Kidney epithelial cell (primary cell): ENCODE measurements around the gene KBTBD4. TPM values are rescaled to one million over a fixed set of nuclear protein-coding genes. Genes with fewer than 3 reads are reported as not detected.
"Not testable (repeated sequence)": the region's sequence is repeated elsewhere in the genome, so short reads cannot be mapped to it uniquely, and the experiment has no call there.

Experiments
- DNase-seq: peaks from one replicate; pipeline ENCODE4 v3.0.0-alpha.2; 2010; ENCODE audit warnings: low read depth
- H3K27me3 ChIP-seq: 2 replicates; pipeline ENCODE4 v1.6.0; 2011; ENCODE audit warnings: low read length; ENCODE audit not compliant: control insufficient read depth, insufficient read depth
- H3K36me3 ChIP-seq: 2 replicates; pipeline ENCODE4 v1.5.1; 2011; ENCODE audit warnings: low read length; ENCODE audit not compliant: control insufficient read depth, insufficient read depth
- H3K4me3 ChIP-seq: 2 replicates; pipeline ENCODE4 v1.5.1; 2011; ENCODE audit warnings: low read depth, mild to moderate bottlenecking, control low read depth, low read length
- total RNA-seq: library from RNA; depleted of rRNA; stranded (reverse); fragments of >200 nt; gene quantifications from 2 replicates; pipeline ENCODE4 v1.2.3, GENCODE V29; 2015
- TF ChIP-seq, protein P1 (sequence below): IDR thresholded peaks from 2 replicates; pipeline ENCODE4 v1.5.1; 2011; ENCODE audit warnings: mild to moderate bottlenecking, moderate library complexity, low read length, control low read depth, inconsistent platforms; ENCODE audit not compliant: insufficient read depth, poor library complexity, severe bottlenecking

Gene KBTBD4
- total RNA-seq, 1 donor from 2014 or later, result 19.6 TPM

DNA sequence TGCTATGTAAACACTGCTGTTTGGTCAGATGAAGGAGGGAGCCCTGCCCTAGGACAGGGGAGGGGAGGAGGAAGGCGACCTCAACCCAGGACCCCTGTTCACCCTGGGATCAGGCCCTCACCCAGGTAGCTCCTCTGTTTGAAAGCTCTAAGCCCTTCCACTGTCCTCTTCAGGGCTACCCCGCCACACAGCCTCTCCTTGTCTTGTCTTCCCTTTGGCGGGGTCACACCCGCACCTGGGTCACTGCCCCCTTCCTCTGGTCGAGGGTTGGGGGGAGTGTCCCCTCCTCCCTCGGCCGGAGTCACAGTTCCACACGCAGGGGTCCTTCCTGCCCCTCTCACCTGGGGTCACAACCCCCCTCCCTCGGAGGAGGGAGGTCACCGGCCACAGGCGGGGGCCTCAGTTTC is 13.8 kb downstream of the KBTBD4 start:
- TF ChIP-seq, protein P1, sequence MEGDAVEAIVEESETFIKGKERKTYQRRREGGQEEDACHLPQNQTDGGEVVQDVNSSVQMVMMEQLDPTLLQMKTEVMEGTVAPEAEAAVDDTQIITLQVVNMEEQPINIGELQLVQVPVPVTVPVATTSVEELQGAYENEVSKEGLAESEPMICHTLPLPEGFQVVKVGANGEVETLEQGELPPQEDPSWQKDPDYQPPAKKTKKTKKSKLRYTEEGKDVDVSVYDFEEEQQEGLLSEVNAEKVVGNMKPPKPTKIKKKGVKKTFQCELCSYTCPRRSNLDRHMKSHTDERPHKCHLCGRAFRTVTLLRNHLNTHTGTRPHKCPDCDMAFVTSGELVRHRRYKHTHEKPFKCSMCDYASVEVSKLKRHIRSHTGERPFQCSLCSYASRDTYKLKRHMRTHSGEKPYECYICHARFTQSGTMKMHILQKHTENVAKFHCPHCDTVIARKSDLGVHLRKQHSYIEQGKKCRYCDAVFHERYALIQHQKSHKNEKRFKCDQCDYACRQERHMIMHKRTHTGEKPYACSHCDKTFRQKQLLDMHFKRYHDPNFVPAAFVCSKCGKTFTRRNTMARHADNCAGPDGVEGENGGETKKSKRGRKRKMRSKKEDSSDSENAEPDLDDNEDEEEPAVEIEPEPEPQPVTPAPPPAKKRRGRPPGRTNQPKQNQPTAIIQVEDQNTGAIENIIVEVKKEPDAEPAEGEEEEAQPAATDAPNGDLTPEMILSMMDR, result no peak
- DNase-seq, result no peak
- H3K27me3 ChIP-seq, result no peaks in the 10 kb centered on the region
- H3K36me3 ChIP-seq, result no peaks in the 10 kb centered on the region
- H3K4me3 ChIP-seq, result peak overlapping the region; percentile 75

DNA sequence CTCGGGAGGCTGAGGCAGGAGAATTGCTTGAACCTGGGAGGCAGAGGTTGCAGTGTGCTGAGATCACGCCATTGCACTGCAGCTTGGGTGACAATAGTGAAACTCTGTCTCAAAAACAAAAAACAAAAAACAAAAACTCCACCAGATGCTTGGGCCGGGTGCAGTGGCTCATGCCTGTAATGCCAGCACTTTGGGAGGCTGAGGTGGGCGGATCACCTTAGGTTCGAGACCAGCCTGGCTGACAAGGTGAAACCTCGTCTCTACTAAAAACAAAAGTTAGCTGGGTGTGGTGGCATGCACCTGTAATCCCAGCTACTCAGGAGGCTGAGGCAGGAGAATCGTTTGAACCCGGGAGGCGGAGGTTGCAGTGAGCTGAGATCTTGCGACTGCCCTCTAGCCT is 14.4 kb downstream of the KBTBD4 start:
- not testable (repeated sequence) for H3K4me3 ChIP-seq, DNase-seq, H3K36me3 ChIP-seq, H3K27me3 ChIP-seq

DNA sequence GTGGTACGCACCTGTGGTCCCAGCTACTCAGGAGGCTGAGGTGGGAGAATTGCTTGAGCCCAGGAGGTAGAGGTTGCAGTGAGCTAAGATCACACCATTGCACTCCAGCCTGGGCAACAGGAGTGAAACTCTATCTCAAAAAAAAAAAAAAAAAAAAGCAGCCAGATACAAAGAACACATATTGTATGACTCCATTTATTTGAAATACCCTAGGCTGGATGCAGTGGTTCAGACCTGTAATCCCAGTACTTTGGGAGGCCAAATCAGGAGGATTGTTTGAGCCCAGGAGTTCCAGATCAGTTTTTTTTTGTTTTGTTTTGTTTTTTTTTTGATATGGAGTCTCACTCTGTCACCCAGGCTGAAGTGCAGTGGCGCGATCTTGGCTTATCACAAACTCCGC is 16.4 kb downstream of the KBTBD4 start:
- not testable (repeated sequence) for H3K4me3 ChIP-seq, DNase-seq, H3K27me3 ChIP-seq, H3K36me3 ChIP-seq

DNA sequence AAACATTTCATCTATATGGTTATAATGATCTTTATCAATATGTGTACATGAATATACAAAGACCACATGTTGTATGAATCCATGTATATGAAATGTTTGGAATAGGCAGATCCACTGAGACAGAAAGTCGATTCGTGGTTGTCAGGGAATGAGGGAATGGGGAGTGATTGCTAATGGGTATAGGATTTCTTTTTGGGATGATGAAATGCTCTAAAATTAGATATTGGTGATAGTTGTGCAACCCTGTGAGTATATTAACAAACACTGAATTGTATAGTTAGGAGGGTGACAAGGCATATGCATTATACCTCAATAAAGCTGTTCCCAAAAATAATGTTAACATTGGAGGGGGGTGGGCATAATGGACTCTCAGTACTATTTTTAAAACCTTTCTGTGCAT is 18.3 kb downstream of the KBTBD4 start:
- Histone ChIP-seq H3K27me3 (no peaks in the 10 kb centered on the region), H3K4me3 (no peak overlapping the region), H3K36me3 (no peaks in the 10 kb centered on the region)
- TF ChIP-seq, protein P1, result no peak
- DNase-seq, result no peak

DNA sequence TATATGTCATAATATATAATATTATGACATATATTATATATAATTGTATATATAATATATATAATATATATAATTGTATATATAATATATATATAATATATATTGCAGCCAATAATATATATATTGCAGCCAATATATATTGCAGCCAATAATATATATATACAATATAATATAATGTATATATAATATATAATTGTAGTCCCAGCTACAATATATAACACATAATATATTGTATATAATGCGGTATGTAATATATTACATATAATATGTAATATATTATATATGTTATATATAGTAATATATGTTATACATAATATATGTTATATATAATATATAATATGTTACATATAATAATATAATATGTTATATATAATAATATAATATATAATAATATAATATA is 20.1 kb downstream of the KBTBD4 start:
- no peak overlapping the region for H3K4me3 ChIP-seq
- no peak for DNase-seq
- H3K36me3 ChIP-seq, result no peaks in the 10 kb centered on the region
- no peaks in the 10 kb centered on the region for H3K27me3 ChIP-seq
- TF ChIP-seq, protein P1, result no peak

DNA sequence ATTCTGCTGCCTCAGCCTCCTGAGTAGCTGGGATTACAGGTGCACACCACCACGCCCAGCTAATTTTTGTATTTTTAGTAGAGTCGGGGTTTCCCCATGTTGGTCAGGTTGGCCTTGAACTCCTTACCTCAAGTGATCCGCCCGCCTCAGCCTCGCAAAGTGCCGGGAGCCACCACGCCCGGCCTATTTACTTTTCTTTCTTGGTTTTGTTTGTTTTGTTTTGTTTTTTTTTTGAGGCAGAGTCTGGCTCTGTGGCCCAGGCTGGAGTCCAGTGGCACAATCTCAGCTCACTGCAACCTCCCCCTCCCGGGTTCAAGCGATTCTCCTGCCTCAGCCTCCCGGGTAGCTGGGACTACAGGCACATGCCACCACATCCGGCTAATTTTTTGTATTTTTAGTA is 21.8 kb downstream of the KBTBD4 start:
- H3K4me3 ChIP-seq, DNase-seq, H3K36me3 ChIP-seq, H3K27me3 ChIP-seq: not testable (repeated sequence)

DNA sequence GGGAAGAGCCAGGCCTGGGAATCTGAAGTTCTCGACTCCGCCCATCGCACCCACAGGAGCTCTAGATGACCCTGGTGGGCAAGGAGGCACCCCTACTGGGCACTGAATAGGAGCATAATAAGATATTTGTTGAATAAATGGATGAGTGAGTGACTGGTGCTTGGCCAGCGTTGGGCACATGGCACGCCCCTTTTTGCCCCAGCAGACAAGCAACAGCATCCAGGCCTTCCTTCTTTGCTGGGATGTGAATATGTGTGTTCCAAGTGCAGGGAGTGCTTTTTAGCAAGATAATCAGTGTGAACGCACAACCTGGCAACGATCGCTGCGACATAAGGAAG is 25.4 kb downstream of the KBTBD4 start:
- DNase-seq, result no peak
- H3K36me3 ChIP-seq, result no peaks in the 10 kb centered on the region
- TF ChIP-seq, protein P1, result no peak
- H3K4me3 ChIP-seq, result peak overlapping the region; percentile 34
- no peaks in the 10 kb centered on the region for H3K27me3 ChIP-seq
